Transverse colon (tissue), 4 donors: ENCODE measurements around the gene ZNF516.

Experiments used
- CTCF ChIP-seq, 5 experiments: fragments of 200-600 bp in 3 of 5; fragments of 450-650 bp in 2 of 5; sonication (generic) in 3 of 5; IDR thresholded peaks; 1 replicate in 2 of 5; 2 replicates in 3 of 5; pipeline ENCODE4 v1.5.1; 2016 to 2017; ENCODE audit warnings: antibody characterized with exemption in 5 of 5, inconsistent platforms in 3 of 5, mild to moderate bottlenecking in 2 of 5, moderate library complexity in 1 of 5
- EP300 ChIP-seq: sonication (generic); formaldehyde crosslinking; IDR thresholded peaks from one replicate; pipeline ENCODE4 v1.6.1; 2017; ENCODE audit warnings: antibody characterized with exemption, low read depth
- POLR2A ChIP-seq: fragments of 450-650 bp; IDR thresholded peaks from one replicate; pipeline ENCODE4 v1.6.1; 2016; ENCODE audit warnings: antibody characterized with exemption, mild to moderate bottlenecking, moderate library complexity
- POLR2AphosphoS5 ChIP-seq, 3 donors: sonication (generic); formaldehyde crosslinking; IDR thresholded peaks; one replicate each; pipeline ENCODE4 v1.6.1; 2016; ENCODE audit warnings: antibody characterized with exemption in 3 of 3

GRCh38 chr18:76447258-76447890 lies 47.7 kb downstream of the ZNF516 start:
- TF ChIP-seq CTCF (IDR thresholded peaks at IDR 0.05) (no peak), POLR2AphosphoS5 (IDR thresholded peaks at IDR 0.05) (no peak), EP300 (no peak), POLR2A (no peak)
